Natural killer cell (primary cell): ENCODE measurements around the gene MOCS3. TPM values are rescaled to one million over a fixed set of nuclear protein-coding genes. Genes with fewer than 3 reads are reported as not detected.

Experiments
- ATAC-seq, 3 donors: fragments of 150-1000 bp in 2 of 3; fragments of 200-7000 bp in 1 of 3; cut with Tn5 transposase; 1 replicate in 1 of 3; 2 replicates in 2 of 3; pipeline ENCODE4 v1.10.0; 2021; ENCODE audit warnings: mild to moderate bottlenecking in 2 of 3, moderate library complexity in 2 of 3
- DNase-seq, 2 donors: peaks; one replicate each; pipeline versions ENCODE4 v3.0.0 to v3.0.0-alpha.2; 2013 to 2021; ENCODE audit warnings: mixed read lengths in 1 of 2
- H3K27ac ChIP-seq: one replicate; pipeline ENCODE4 v1.5.1; 2013; ENCODE audit warnings: mild to moderate bottlenecking, low read length
- H3K27me3 ChIP-seq: one replicate; pipeline ENCODE4 v1.6.1; 2013; ENCODE audit warnings: low read length; ENCODE audit not compliant: control insufficient read depth, insufficient read depth
- H3K36me3 ChIP-seq: one replicate; pipeline ENCODE4 v1.6.1; 2013; ENCODE audit warnings: low read length; ENCODE audit not compliant: control insufficient read depth, insufficient read depth
- H3K4me1 ChIP-seq: one replicate; pipeline ENCODE4 v1.6.1; 2013; ENCODE audit warnings: low read length; ENCODE audit not compliant: control insufficient read depth, insufficient read depth
- H3K4me3 ChIP-seq: one replicate; pipeline ENCODE4 v1.5.1; 2013; ENCODE audit warnings: low read length
- H3K9me3 ChIP-seq: one replicate; pipeline ENCODE4 v1.6.1; 2013; ENCODE audit warnings: low read length; ENCODE audit not compliant: control insufficient read depth, insufficient read depth
- H3K27ac Mint-ChIP-seq, 2 donors: one replicate each; pipeline ENCODE4 v1.8.0; 2022; ENCODE audit warnings: mild to moderate bottlenecking in 2 of 2, mixed read lengths in 2 of 2, moderate library complexity in 1 of 2
- H3K27me3 Mint-ChIP-seq, 2 donors: one replicate each; pipeline ENCODE4 v1.8.0; 2022; ENCODE audit warnings: low read depth in 2 of 2, mixed read lengths in 2 of 2
- H3K36me3 Mint-ChIP-seq: one replicate; pipeline ENCODE4 v1.8.0; 2022; ENCODE audit warnings: mixed read lengths
- H3K4me1 Mint-ChIP-seq, 2 donors: one replicate each; pipeline ENCODE4 v1.8.0; 2022; ENCODE audit warnings: mixed read lengths in 2 of 2
- H3K4me3 Mint-ChIP-seq: one replicate; pipeline ENCODE4 v1.8.0; 2022; ENCODE audit warnings: mild to moderate bottlenecking, moderate library complexity, mixed read lengths
- H3K9me3 Mint-ChIP-seq, 2 donors: one replicate each; pipeline ENCODE4 v1.8.0; 2022; ENCODE audit warnings: mixed read lengths in 2 of 2
- WGBS: methylation state at CpG from one replicate; pipeline ENCODE4 v1.1.7; 2013; ENCODE audit warnings: missing lambda C conversion rate; ENCODE audit not compliant: insufficient coverage; 5-methylcytosine and 5-hydroxymethylcytosine counted together
- intact Hi-C: fragments of 100-400 bp; cut with micrococcal nuclease; formaldehyde crosslinking; loops from one replicate; pipeline ENCODE4 v1.14.2; 2022
- total RNA-seq, 4 donors: library from RNA; stranded (reverse); fragments of 120-200 nt in 1 of 4; gene quantifications; one replicate each; pipeline versions ENCODE4 v1.2.3 to v1.2.4, GENCODE V29; 2013 to 2022
- TF ChIP-seq, protein P1 (sequence below): fragments of 200-600 bp; IDR thresholded peaks from one replicate; pipeline ENCODE4 v1.8.0; 2022; ENCODE audit warnings: antibody characterized with exemption

The MOCS3 gene
- total RNA-seq, 3 donors from 2014 or later (not counting 1 experiment from before 2014, with no cell fraction given) = 2.2 to 2.5 (median 2.3) TPM

DNA sequence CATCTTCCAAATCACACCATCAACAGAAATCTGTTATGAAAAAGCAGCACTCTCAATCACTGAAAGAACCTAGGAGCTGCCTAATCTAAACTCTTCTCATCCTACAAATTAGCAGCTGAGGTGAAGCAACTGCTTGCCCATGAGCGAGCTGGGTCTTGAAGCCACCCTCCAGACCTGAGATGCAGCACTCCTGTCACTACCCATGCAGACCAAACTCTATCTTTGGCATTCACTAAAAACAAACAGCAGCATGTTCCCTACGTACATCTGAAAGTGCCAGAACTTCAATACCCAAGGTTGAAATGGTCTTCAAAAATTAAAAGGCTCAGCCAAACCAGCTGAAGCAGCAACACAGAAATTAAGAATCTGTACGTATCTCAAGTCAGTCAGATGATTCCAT lies 41.7 kb upstream of the MOCS3 start:
- no peak for ATAC-seq
- peaks cover 5% of the 10 kb centered on the region for H3K4me1 ChIP-seq
- Mint-ChIP-seq H3K27ac (peak overlapping the region; percentile 57 to 80), H3K36me3 (no peaks in the 10 kb centered on the region), H3K9me3 (no peaks in the 10 kb centered on the region), H3K4me1 (peaks cover 83 to 85% of the 10 kb centered on the region in 2 donors), H3K27me3 (no peaks in the 10 kb centered on the region), H3K4me3 (no peak overlapping the region)
- DNase-seq = no peak
- TF ChIP-seq, protein P1, sequence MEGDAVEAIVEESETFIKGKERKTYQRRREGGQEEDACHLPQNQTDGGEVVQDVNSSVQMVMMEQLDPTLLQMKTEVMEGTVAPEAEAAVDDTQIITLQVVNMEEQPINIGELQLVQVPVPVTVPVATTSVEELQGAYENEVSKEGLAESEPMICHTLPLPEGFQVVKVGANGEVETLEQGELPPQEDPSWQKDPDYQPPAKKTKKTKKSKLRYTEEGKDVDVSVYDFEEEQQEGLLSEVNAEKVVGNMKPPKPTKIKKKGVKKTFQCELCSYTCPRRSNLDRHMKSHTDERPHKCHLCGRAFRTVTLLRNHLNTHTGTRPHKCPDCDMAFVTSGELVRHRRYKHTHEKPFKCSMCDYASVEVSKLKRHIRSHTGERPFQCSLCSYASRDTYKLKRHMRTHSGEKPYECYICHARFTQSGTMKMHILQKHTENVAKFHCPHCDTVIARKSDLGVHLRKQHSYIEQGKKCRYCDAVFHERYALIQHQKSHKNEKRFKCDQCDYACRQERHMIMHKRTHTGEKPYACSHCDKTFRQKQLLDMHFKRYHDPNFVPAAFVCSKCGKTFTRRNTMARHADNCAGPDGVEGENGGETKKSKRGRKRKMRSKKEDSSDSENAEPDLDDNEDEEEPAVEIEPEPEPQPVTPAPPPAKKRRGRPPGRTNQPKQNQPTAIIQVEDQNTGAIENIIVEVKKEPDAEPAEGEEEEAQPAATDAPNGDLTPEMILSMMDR = no peak
- H3K36me3 ChIP-seq = peaks cover 7% of the 10 kb centered on the region
- no peaks in the 10 kb centered on the region for H3K9me3 ChIP-seq
- intact Hi-C loops = no loop called here
- no peak overlapping the region for H3K4me3 ChIP-seq
- WGBS = 78% methylated on average over 3 of the region's 3 CpGs
- no peak overlapping the region for H3K27ac ChIP-seq
- no peaks in the 10 kb centered on the region for H3K27me3 ChIP-seq

DNA sequence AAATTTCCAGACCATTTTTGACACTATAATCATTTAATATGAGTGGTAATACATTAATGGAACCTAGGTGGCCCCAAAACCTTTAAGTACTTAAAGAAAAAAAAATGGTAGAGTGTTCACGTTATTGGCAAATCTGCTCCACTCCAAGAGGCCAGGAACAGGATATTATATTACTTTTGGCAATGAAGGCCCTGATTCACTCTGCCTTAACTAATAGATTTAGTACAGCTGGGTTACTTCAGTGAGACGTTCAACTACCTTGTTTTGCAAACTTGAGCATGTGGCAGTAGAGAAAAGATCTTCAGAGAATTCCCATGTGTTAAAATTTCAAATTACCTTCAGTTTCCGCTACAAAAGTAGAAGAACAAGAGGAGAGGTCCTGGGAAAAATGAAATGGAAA lies 40.2 kb upstream of the MOCS3 start:
- ATAC-seq = no peak
- no peaks in the 10 kb centered on the region for H3K27me3 Mint-ChIP-seq
- H3K36me3 Mint-ChIP-seq = no peaks in the 10 kb centered on the region
- TF ChIP-seq, protein P1 = no peak
- peaks cover 5% of the 10 kb centered on the region for H3K4me1 ChIP-seq
- no peak overlapping the region for H3K4me3 Mint-ChIP-seq
- H3K27me3 ChIP-seq = no peaks in the 10 kb centered on the region
- H3K36me3 ChIP-seq = peaks cover 11% of the 10 kb centered on the region
- H3K9me3 ChIP-seq = no peaks in the 10 kb centered on the region
- peak overlapping the region; percentile 65 to 80 for H3K27ac Mint-ChIP-seq
- intact Hi-C loops = no loop called here
- no peak overlapping the region for H3K4me3 ChIP-seq
- no peaks in the 10 kb centered on the region for H3K9me3 Mint-ChIP-seq
- peaks cover 75 to 82% of the 10 kb centered on the region in 2 donors for H3K4me1 Mint-ChIP-seq
- whole genome bisulfite sequencing = 89% methylated on average over 3 of the region's 3 CpGs
- H3K27ac ChIP-seq = no peak overlapping the region
- no peak for DNase-seq

DNA sequence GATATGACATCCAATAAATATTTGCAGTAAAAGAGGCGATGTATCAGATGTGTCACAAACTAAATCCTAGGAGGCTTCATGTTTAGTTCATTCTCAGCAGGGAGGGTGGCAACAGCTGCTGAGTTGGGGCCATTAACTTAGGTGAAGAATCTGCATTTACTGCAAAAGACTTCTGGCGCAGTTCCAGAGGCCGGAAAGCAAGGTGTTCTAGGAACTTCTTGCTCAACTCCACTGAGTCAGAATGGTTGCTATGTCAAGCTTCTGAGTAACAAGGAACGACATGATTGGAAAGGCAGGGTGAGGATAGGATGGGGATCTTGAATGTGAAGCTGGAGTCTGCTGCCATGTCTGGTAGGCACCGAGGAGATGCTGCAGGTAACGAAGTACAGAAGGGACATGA lies 39.1 kb upstream of the MOCS3 start:
- ATAC-seq (no peak), DNase-seq (no peak)
- H3K36me3 Mint-ChIP-seq = no peaks in the 10 kb centered on the region
- H3K27me3 Mint-ChIP-seq = no peaks in the 10 kb centered on the region
- H3K4me3 ChIP-seq = no peak overlapping the region
- H3K36me3 ChIP-seq = peaks cover 16% of the 10 kb centered on the region
- no peaks in the 10 kb centered on the region for H3K9me3 Mint-ChIP-seq
- intact Hi-C loops = no loop called here
- TF ChIP-seq, protein P1 = no peak
- no peaks in the 10 kb centered on the region for H3K9me3 ChIP-seq
- no peak overlapping the region for H3K4me3 Mint-ChIP-seq
- peaks cover 71 to 78% of the 10 kb centered on the region in 2 donors for H3K4me1 Mint-ChIP-seq
- H3K27me3 ChIP-seq = no peaks in the 10 kb centered on the region
- H3K27ac Mint-ChIP-seq = peak overlapping the region; percentile 80 to 84
- WGBS = 91% methylated on average over 6 of the region's 6 CpGs
- peaks cover 8% of the 10 kb centered on the region for H3K4me1 ChIP-seq
- no peak overlapping the region for H3K27ac ChIP-seq

DNA sequence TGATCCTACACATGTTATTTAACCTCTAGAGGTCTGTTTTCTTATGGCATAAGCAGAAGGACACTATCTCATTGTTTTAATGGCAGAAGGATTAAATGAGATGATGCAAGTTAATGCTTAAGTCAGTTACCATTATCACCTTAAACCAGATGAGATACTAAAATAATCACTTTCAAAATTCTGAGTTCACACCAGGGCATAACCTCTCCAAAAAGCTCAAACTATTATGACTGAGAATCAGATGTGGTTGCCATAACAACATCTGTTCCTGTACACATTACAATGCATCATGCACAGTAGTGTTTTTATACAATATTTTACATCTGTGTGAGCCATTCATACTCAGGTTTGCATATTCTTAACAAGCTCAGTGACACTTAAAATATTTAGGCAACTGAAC lies 37.6 kb upstream of the MOCS3 start:
- Histone ChIP-seq H3K36me3 (peaks cover 23% of the 10 kb centered on the region), H3K4me1 (peaks cover 12% of the 10 kb centered on the region), H3K9me3 (no peaks in the 10 kb centered on the region), H3K27me3 (no peaks in the 10 kb centered on the region), H3K4me3 (no peak overlapping the region), H3K27ac (no peak overlapping the region)
- H3K4me3 Mint-ChIP-seq = no peak overlapping the region
- peak in 1 of 2 donors; percentile 49 for DNase-seq
- peak overlapping the region; percentile 71 to 81 for H3K27ac Mint-ChIP-seq
- intact Hi-C loops = no loop called here
- no peaks in the 10 kb centered on the region for H3K27me3 Mint-ChIP-seq
- TF ChIP-seq, protein P1 = no peak
- H3K4me1 Mint-ChIP-seq = peaks cover 73 to 78% of the 10 kb centered on the region in 2 donors
- no peaks in the 10 kb centered on the region for H3K9me3 Mint-ChIP-seq
- H3K36me3 Mint-ChIP-seq = no peaks in the 10 kb centered on the region
- peak; percentile 67 to 79 (median 72) for ATAC-seq
